ENCODE results near the gene PROK1. TPM values are rescaled to one million over a fixed set of nuclear protein-coding genes. Genes with fewer than 3 reads are reported as not detected.

PROK1 gene
- total and polyA plus RNA-seq, 2 of the 13 experiments (the other 11 are each of a cell fraction or from before 2014, with no cell fraction given), result 0.07 TPM; not detected in 1

DNA sequence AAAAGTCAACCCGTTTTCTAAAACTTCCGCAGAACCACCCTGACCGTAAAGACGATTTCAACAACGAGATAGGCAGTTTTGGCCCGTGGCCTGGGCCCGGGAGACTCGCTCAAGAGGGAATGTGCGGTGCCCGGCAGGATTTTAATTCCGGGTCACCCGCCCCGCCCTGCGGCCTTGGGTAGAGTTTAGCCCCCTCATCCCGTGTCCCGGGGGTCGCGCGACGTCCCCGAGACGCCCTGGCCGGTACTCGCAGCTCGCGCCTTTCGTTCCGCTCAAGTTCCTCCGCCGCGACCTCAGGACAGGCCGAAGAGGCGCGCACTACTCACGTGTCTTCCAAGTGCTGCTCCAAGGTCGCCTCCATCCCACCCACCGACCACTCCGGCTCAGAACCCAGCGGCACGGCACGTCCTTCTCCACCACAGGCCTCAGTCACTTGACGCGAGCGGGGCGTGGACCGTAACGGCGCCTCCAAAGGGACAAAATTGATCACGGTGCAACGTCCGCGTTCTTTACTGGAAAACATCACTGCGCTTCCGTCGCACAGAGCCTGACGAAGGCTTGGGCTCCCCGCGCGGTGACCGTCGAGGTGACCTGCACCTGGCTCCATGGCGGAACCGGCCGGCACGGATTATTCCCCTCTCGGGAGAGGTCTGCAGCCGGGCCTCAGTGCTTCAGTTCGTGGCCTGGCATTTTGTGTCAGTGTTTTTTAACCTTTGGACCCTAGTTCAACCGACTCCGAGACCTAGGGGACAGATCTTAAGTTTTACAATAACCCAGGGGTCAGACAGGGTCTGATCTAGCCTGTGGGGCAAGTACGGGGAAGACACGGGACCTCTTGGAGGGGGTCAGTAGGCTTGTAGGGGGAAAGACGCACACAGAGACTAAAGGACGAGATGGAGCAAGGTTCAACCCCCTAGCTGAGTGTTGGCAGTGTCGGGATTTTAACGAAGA lies 43.4 kb upstream of the PROK1 start, which contains the start of gene LAMTOR5 (continued):
- TF ChIP-seq NFIC (IDR thresholded peaks at IDR 0.05; ENCODE audit: low read length) (peak; percentile 38; the same call in 1 of the 2 replicates), RCOR2 (CRISPR knock-in tag; IDR thresholded peaks at IDR 0.05) (no peak; the same call in 1 of the 2 replicates), SAFB2 (CRISPR knock-in tag; IDR thresholded peaks at IDR 0.05; ENCODE audit: borderline replicate concordance, low read depth) (peak; percentile 90; the same call in 1 of the 2 replicates), GABPA (IDR thresholded peaks at IDR 0.05; ENCODE audit: low read depth, low read length) (peak; percentile 78), GABPA (CRISPR knock-in tag; IDR thresholded peaks at IDR 0.05; ENCODE audit: low read depth) (peak; percentile 93), REPIN1 (CRISPR knock-in tag; IDR thresholded peaks at IDR 0.05; ENCODE audit: borderline replicate concordance, low read depth) (peak; percentile 92), ZKSCAN1 (IDR thresholded peaks at IDR 0.05; ENCODE audit: low read length) (0 out of 2 replicates have a peak, but pooled peaks have one; percentile 38), ARID2 (CRISPR knock-in tag; IDR thresholded peaks at IDR 0.05; ENCODE audit: borderline replicate concordance) (peak; percentile 94), RFXANK (CRISPR knock-in tag; IDR thresholded peaks at IDR 0.05) (peak; percentile 39; the same call in 1 of the 2 replicates), RFX3 (CRISPR knock-in tag; IDR thresholded peaks at IDR 0.05) (no peak), ZFYVE20 (CRISPR knock-in tag; IDR thresholded peaks at IDR 0.05; ENCODE audit: borderline replicate concordance, low read depth) (0 out of 2 replicates have a peak, but pooled peaks have one; percentile 53)
- TF ChIP-seq, protein P1, sequence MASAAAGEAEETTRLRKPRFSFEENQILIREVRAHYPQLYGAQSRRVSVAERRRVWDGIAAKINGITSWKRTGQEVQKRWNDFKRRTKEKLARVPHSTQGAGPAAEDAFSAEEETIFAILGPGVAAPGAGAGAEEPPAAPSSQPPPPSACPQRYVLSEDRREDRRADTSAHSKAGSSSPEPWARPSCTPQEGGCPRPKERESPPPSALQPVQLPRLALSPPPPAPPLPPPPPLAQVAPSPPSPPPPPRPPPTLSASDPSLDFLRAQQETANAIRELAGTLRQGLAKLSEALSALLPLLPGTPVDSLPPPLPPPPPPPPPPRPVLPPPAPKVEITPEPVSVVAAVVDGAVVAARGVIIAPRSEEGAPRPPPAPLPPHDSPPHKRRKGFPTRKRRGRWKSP (CRISPR knock-in tag; IDR thresholded peaks at IDR 0.05), result peak; percentile 94
- TF ChIP-seq, protein P2, sequence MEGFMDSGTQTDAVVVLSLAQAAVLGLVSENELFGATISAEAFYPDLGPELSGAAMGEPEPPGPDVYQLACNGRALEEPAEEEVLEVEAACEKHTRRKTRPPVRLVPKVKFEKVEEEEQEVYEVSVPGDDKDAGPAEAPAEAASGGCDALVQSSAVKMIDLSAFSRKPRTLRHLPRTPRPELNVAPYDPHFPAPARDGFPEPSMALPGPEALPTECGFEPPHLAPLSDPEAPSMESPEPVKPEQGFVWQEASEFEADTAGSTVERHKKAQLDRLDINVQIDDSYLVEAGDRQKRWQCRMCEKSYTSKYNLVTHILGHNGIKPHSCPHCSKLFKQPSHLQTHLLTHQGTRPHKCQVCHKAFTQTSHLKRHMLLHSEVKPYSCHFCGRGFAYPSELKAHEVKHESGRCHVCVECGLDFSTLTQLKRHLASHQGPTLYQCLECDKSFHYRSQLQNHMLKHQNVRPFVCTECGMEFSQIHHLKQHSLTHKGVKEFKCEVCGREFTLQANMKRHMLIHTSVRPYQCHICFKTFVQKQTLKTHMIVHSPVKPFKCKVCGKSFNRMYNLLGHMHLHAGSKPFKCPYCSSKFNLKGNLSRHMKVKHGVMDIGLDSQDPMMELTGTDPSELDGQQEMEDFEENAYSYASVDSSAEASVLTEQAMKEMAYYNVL (CRISPR knock-in tag; IDR thresholded peaks at IDR 0.05; ENCODE audit: borderline replicate concordance), result no peak
- TF ChIP-seq, protein P3, sequence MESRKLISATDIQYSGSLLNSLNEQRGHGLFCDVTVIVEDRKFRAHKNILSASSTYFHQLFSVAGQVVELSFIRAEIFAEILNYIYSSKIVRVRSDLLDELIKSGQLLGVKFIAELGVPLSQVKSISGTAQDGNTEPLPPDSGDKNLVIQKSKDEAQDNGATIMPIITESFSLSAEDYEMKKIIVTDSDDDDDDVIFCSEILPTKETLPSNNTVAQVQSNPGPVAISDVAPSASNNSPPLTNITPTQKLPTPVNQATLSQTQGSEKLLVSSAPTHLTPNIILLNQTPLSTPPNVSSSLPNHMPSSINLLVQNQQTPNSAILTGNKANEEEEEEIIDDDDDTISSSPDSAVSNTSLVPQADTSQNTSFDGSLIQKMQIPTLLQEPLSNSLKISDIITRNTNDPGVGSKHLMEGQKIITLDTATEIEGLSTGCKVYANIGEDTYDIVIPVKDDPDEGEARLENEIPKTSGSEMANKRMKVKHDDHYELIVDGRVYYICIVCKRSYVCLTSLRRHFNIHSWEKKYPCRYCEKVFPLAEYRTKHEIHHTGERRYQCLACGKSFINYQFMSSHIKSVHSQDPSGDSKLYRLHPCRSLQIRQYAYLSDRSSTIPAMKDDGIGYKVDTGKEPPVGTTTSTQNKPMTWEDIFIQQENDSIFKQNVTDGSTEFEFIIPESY (CRISPR knock-in tag; IDR thresholded peaks at IDR 0.05), result no peak; the same call in 1 of the 2 replicates
- TF ChIP-seq, protein P4, sequence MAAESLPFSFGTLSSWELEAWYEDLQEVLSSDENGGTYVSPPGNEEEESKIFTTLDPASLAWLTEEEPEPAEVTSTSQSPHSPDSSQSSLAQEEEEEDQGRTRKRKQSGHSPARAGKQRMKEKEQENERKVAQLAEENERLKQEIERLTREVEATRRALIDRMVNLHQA (CRISPR knock-in tag; IDR thresholded peaks at IDR 0.05), result no peak
- TF ChIP-seq, protein P5, sequence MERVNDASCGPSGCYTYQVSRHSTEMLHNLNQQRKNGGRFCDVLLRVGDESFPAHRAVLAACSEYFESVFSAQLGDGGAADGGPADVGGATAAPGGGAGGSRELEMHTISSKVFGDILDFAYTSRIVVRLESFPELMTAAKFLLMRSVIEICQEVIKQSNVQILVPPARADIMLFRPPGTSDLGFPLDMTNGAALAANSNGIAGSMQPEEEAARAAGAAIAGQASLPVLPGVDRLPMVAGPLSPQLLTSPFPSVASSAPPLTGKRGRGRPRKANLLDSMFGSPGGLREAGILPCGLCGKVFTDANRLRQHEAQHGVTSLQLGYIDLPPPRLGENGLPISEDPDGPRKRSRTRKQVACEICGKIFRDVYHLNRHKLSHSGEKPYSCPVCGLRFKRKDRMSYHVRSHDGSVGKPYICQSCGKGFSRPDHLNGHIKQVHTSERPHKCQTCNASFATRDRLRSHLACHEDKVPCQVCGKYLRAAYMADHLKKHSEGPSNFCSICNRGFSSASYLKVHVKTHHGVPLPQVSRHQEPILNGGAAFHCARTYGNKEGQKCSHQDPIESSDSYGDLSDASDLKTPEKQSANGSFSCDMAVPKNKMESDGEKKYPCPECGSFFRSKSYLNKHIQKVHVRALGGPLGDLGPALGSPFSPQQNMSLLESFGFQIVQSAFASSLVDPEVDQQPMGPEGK (CRISPR knock-in tag; IDR thresholded peaks at IDR 0.05), result peak; percentile 38; the same call in 1 of the 2 replicates
